GM15510 (cell line): ENCODE data around the gene DRC1.

Experiments used
- POLR2A ChIP-seq: IDR thresholded peaks from 3 replicates; pipeline ENCODE4 v1.6.1; 2011; ENCODE audit warnings: borderline replicate concordance; ENCODE audit not compliant: insufficient read length; ENCODE audit errors: extremely low read depth

Gene DRC1

DNA sequence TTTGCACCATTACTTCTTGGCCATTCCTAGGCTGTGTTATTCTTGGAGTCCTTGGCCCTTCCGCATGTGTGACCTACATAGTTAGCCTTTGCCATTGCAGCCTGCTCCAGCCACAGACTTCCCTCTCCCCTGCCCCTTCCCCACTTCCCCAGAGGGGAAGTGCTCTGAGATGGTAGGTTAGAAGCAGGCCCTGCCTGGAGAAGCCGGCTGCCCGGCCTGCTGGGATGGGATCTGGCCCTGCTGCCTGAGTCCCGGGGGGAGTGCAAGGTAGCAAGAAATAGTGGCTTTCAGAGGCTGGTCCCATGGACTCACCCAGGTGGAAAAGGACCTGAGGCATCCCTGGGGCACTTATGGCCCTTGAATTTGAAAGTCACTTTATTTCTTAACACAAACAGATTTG lies 104.6 kb downstream of the DRC1 start:
- no peak for TF ChIP-seq POLR2A
